H54 (cell line): ENCODE measurements around the gene IGFLR1.
"Not testable (repeated sequence)": the region's sequence is repeated elsewhere in the genome, so short reads cannot be mapped to it uniquely, and the experiment has no call there.

ENCODE experiments used
- DNase-seq: peaks from one replicate; pipeline ENCODE4 v3.0.0; 2011; ENCODE audit warnings: low spot score, mixed read lengths; ENCODE audit not compliant: insufficient read length
- FAIRE-seq: peaks from 3 replicates; lab custom pipeline; 2011; peaks lifted over from hg19 to GRCh38; lab: Jason Lieb, UNC
- POLR2A ChIP-seq: IDR thresholded peaks from 2 replicates; pipeline ENCODE4 v1.6.1; 2011; ENCODE audit warnings: low read depth, mild to moderate bottlenecking, low read length

IGFLR1 gene

DNA sequence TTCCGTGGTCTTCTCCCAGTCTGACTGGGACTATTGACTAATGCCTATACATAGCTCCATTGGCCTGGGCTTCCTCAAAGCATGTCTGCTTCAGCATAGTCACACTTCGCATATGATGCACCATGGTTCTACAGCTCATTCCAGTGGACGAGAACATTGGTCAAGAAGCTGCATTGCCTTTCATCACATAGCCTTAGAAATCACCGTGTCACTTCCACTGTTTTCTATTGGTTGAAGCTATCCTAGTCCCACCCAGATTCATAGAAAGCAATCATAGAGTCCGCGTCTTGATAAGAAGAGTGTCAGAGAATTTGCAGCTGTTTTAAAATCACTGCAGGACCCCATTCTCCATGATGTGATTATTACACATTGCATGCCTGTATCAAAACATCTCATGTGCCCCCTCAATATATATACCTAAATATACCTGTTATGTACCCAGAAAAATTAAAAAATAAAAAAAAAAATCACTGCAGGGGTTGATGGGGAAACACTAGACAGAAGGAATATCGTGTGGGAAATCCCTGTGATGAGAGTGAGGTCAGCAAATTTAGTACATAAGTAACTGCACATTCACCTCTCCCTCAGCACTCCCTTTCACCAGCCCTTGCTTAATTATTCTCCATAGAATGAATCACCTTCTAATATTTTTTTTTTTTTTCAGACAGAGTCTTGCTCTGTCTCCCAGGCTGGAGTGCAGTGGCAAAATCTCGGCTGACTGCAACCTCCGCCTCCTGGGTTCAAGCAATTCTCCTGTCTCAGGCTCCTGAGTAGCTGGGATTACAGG, 31.0 kb upstream of the IGFLR1 start:
- no peak for TF ChIP-seq POLR2A
- no peak for FAIRE-seq

GRCh38 chr19:35772362-35772761, 30.1 kb upstream of the IGFLR1 start:
- not testable (repeated sequence) for FAIRE-seq, DNase-seq

More for the DNA sequence above, 31.0 kb upstream of the IGFLR1 start:
- peak; percentile 67 for DNase-seq

DNA sequence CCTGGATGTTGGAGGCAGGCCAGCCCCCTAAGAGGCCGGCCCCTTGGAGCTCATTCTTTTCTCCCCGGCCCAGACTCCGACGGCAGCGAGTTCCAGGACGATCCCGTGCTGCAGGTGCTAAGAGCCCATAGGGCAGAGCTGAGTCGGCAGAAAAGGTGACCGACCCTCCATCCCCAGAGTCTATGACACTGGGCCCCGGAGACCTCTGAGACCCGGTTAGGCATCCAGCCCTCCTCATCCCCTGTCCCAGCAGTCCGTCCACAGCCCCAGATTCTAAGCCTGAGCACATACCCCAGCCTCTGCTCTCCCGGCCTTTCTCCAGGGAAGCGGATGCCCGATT, 25.8 kb upstream of the IGFLR1 start:
- no peak for DNase-seq
- TF ChIP-seq POLR2A, result no peak
- no peak for FAIRE-seq

DNA sequence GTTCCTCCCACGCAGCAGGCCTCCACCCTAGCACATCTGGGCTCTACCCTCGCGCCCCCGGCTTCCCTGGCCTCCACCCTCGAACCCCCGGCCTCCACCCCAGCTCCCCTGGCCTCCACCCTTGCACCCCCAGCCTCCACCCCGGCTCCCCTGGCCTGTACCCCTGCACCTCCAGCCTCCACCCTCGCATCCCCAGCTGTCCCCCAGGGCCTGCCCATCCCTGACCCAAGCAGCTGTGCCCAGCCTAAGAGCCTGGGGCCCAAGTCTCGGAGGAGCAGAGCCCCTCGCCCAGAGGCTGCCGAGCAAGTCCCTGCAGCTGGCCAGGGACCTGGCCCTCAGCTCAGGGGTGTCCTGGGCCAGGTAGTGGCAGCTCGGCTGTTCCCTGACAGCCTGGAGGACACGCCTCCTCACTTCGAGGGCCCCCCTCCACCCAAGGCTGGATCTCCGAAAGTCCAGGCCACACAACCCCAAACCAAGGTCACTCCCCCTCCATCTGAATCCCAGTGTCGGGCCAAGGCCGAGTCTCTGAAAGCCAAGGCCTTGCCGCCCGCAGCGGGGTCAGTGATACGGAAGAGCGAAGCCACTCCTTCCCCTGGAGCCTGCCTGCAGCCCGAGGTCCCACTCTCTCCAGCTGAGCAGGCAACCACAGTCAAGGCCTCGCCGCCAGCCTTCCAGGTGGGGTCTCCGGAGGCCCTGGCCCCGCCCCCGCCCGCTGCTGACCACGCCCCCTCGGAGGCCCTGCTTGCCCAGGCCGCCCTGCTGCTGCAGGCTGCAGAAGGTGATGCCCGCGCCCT, 25.2 kb upstream of the IGFLR1 start:
- no peak for FAIRE-seq

DNA sequence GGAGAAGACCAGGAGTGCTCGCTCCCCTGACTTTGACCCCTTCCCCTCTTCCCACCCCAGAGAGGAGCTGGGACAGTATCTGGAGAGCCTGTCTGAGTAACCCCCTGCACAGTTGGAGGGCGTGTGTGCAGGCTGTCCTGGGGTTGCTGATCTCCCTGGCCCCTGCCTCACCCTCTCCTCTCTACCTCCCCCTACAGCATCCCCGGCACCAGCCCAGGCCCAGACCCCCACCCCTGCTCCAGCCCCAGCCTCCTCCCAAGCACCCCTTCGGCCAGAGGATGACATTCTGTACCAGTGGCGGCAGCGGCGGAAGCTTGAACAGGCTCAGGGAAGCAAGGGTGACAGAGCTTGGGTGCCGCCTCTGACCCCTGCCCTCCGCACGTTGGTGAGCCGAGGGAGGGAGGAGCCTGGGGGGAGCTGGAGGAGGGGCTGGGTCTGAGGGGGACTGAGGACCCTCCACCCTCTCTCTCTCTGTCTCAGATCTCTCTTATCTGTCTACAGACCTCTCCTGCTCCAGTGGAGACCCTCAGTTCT, 24.4 kb upstream of the IGFLR1 start:
- no peak for TF ChIP-seq POLR2A
- FAIRE-seq (no peak), DNase-seq (no peak)

More for the DNA sequence above, 25.2 kb upstream of the IGFLR1 start:
- no peak for DNase-seq
- no peak for TF ChIP-seq POLR2A

DNA sequence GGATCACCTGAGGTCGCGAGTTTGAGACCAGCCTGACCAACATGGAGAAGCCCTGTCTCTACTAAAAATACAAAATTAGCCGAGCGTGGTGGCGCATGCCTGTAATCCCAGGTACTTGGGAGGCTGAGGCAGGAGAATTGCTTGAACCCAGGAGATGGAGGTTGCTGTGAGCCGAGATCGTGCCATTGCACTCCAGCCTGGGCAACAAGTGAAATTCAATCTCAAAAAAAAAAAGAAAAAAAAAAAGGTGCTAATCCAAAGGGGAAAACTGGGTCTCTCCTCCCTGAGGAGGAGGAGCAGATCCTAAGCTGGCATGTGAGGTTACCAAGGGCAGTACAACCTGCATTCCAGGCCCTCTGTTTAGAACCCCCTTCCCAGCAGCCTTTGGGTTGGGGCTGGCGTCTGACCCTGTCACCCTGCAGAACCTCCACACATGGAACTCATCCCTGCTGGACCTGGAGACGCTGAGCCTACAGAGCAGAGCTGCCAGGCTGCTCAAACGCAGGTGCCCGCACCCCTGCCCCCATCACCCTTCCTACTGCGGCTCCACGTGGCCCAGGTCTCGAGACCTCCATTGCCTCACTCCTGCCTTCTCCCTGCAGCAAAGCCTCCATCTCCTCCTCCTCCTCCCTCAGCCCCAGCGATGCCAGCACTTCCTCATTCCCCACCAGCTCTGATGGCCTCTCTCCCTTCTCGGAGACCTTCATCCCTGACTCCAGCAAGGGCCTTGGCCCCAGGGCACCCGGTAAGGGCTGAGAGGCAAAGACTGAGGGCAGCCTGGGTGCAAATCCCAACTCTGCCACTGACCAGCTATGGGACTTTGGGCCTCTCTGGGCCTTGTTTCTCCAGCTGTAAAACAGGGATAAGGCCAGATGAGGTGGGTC, 22.4 kb upstream of the IGFLR1 start:
- TF ChIP-seq POLR2A, result no peak
- FAIRE-seq, result no peak
- DNase-seq, result no peak

GRCh38 chr19:35760711-35761349, 18.6 kb upstream of the IGFLR1 start:
- no peak for FAIRE-seq
- no peak for TF ChIP-seq POLR2A
- DNase-seq, result no peak

DNA sequence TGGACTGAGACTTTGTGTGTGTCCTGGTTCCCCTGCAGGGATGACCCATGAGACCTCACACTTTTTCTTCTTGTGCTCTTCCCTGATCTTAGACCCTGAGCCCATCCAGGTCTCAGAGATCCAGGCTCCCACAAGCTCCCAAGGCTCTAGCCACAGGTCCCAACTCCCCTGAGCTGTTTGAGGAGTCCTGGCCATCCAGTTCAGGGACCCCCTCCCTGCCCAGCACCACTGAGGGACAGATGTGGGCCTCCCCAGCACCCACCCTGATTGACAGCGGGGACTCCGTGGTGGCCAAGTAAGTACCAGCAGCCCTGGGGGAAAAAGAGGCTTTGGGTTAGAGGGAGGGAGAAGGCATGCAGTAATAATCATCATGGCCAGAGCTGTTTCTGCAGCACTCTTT, 17.4 kb upstream of the IGFLR1 start:
- FAIRE-seq (no peak), DNase-seq (no peak)
- no peak for TF ChIP-seq POLR2A

DNA sequence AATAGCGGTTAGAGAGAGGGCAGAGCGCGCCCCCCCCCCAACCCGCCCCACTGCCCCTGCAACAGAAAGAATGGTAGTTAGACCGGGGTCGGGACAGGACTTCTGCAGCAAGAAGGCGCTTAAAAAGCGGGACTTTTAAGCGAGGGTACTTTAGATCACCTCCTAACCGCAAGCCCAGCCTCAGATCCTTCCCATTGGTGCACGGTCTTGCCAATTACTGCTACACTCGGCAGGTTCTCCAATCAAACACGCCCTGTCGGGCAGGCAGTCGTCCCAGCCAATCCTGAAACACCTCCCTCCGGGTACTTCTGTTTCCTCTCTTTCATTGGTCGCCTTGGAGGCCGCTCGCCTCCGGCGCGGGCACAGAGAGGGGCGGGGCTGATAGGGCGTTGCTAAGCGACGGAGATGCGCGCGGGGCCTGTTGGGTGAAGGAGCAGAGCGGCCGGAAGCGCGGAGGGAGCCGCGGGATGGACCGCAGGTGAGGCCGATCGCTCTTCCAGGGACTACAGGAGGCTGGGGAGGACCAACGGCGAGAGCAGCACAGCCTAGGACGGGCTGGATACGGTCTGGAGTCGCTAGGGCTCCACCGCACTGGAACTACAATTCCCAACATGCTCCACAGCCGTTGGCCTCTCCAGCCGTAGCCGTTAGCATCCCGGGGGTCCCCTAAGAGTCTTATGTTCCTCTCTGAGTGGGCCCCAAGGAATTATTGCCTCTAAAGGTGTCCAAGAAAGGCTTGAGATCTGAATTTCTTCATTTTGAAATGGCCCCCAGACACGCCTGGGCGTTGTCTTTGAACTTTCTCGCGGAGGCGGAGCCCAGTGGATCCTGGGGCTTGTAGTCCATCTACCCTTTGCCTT, 15.7 kb upstream of the IGFLR1 start, which contains the start of gene PROSER3:
TSS of gene PROSER3 (plus strand) at position 428 of the 860 bp plus-strand sequence. CDS start at position 468, 40 bp downstream.
- TF ChIP-seq POLR2A, result peak; percentile 81
- DNase-seq (peak; percentile 99), FAIRE-seq (peak; percentile 74)

DNA sequence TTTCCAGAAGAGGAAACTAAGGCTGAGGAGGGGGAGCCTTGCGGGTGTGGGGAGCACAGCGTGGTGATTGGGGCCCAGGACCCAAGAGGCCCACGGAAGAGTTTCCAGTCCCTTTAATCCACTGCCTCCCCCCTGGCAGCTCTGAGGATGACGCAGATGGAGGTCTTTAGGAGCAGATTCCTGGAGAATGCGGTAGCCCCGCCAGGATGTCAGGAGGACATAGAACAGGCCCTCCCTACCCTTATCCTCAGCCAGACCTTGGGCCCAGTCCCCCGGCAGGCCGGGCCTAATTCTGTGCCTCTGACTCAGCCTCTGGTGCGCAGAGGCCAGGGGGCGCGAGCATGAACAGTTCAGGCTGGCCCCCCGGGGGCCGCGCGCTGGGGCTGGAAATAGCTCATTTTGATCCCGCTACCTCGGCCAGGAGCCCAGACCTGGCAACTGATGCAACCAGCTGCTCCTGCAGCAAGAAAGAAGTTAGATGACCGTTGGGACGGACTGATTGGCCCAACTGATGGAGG, 15.0 kb upstream of the IGFLR1 start:
- peak; percentile 92 for DNase-seq
- 0 out of 2 replicates have a peak, but pooled peaks have one; percentile 17 for TF ChIP-seq POLR2A
- FAIRE-seq, result no peak

GRCh38 chr19:35756377-35757230, 14.4 kb upstream of the IGFLR1 start, which contains the start of gene HSPB6:
TSS of gene HSPB6 (minus strand) at chr19:35757029. CDS start at chr19:35757008, 21 bp downstream.
- no peak for TF ChIP-seq POLR2A
- FAIRE-seq, result no peak
- DNase-seq, result no peak
